GM12872 (cell line): Measurements from ENCODE around the gene NFKBIE.

ENCODE experiments used
- TF ChIP-seq, protein P1 (sequence below): IDR thresholded peaks from 3 replicates; pipeline ENCODE4 v1.5.1; 2011; ENCODE audit warnings: low read depth, mild to moderate bottlenecking, low read length, moderate library complexity; ENCODE audit not compliant: insufficient read depth

NFKBIE gene

DNA sequence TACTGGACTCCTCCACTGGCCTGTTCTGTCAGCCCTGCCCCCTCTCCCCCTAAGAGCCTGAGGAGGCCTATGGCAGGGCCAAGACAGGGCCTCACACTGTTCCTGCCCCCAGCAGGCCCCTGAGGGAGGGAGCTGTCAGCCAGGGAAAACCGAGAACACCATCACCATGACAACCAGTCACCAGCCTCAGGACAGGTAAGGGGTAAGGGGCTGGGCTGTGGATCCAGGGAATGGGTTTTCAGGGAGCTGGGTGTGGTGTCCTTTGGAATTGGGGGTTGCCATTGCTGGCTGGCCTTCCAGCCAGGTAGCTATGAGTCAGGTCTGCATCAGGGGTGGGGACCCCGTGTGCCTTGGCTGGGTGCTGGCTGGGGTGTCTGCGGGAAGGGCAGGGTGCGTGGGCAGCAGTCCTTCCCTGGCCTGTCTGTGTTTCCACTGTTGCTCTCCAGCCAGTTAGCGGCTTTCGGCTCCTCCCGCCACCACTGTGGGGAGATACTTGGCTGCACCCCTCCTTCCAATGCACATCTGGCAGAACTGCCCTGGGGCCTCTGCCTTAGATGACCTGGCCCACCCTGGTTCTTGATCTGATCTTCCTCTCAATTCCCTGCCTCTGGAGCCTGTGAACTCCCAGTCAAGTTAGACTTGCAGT is 38.1 kb downstream of the NFKBIE start:
- TF ChIP-seq, protein P1, sequence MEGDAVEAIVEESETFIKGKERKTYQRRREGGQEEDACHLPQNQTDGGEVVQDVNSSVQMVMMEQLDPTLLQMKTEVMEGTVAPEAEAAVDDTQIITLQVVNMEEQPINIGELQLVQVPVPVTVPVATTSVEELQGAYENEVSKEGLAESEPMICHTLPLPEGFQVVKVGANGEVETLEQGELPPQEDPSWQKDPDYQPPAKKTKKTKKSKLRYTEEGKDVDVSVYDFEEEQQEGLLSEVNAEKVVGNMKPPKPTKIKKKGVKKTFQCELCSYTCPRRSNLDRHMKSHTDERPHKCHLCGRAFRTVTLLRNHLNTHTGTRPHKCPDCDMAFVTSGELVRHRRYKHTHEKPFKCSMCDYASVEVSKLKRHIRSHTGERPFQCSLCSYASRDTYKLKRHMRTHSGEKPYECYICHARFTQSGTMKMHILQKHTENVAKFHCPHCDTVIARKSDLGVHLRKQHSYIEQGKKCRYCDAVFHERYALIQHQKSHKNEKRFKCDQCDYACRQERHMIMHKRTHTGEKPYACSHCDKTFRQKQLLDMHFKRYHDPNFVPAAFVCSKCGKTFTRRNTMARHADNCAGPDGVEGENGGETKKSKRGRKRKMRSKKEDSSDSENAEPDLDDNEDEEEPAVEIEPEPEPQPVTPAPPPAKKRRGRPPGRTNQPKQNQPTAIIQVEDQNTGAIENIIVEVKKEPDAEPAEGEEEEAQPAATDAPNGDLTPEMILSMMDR = no peak

DNA sequence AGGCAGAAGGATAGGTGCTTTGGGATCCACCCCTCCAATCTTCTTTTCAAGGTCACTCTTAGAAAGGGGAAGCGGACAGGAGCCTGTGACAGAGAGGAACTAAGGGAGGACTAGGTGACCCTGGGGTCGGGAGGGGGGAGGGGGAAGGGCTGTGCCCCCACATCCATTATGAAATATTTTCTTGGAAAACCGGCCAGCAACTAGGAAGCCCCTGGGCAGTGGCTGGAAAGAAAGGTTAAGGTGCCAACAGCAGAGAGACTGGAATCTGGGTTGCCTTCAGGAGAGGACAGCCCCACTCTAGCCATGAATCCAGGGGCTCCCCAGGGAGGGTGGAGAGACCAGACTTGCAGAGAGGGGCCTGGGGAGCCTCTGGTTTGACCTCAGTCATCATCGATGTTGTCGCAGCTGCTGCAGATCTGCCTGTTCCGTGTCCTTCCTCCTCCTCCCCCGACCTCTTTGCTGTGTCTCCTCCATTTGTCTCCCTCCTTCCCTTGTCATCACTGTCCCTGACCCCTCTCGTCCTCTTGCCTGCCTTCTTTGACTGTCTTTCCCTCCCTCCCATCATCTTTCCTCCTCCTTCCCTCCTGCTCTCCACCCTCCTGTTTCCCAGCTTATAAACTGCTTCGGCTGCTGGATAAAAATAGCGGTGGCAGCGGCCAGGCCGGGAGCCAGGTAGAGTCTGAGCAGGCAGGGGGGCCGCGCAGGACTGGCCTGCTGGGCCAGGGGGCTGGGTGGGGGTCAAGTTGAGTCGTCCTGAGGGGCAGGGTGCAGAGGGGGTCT is 38.8 kb downstream of the NFKBIE start:
- TF ChIP-seq, protein P1 = no peak

DNA sequence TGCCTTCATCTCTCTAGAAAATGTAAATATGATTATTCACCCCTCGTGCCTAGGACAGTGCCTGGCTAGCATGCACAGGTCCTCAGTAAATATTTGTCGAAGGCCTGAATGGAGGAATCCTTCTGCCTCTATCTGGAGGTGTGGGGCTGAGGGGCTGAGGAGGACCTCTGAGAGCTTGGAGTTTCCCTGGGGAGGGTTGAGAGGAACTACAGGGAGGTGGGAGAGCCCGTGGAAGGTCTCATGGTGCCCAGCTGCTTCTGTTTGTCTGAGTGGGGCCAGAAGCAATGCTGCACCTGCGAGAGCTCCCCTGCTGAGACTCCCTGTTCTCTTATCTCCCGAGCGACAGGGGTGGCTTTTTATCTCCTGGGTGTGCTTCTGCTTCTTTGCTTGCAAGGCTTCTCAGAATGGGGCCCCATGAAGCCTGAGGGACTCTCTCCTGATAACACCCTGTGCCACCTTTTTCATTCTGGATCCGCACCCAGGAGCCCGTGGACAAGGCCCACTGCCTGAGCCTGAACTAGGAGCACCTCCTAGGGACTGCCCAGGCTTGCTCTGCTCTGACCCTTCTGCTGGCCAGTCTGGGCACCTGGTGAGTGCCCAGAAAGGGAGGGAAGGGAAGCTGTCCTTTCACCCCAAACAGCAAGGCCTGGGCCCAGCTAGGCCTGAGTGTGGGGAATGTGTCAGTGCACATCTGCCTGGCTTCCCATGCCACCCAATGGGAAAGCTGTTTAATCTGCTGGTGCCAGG is 39.6 kb downstream of the NFKBIE start:
- TF ChIP-seq, protein P1 = no peak

DNA sequence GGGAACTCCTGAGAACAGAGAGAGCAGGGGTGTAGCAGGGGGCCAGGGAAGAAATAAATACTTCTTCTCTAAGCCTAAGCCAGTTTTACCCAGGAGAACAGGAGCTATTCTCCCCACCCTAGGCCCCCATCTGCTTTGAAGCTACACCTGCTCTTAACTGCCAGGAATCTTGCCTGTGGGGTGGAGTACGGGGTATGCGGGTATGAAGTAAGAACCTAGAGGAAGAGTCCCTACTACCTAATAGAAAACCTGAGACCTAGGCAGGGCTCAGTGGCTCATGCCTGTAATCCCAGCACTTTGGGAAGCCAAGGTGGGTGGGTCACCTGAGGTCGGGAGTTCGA is 40.4 kb downstream of the NFKBIE start:
- TF ChIP-seq, protein P1 = no peak

DNA sequence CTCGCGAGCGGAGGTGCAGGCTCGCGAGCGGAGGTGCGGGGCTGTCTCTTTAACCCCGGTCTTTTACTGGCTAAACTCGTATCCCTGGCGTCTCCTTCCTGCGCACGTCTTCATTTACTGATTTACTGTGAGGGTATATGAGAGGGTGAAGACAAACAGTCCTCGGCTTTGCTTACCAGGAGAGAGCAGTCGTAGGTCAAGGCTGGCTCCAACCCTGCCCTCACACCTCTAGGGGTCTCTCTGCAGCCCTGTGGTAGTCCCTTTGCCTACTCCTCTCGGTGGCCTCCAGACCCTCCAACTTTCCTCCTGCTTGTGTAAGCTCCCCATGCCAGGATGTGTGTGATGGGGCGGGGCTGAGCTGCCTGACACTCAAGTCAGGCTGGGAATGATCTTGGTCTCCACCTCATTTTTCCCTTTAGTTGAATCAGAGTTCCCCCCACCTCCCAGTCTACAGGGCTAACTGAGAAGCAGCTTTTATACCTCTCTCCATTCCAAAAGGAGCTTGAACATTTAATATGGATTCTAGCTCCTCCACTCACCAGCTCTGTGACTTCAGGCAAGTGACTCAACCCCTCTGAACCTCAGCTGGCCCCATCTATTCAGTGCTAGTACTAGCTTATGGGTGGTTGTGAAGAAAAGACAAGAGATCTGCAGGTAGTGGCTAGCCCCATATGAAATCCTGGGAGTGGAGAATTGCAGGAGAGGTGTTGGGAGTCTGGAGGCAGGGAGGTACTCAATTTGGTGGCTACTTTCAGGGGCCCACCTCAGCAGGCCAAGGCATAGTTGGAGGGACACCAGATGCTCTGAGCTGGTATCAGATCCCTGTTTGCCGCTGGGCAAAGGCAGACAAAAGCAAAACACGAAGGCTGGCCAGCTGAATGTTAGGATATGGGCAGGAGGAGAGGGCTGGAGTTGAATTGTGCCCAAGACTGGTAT is 41.1 kb downstream of the NFKBIE start:
- TF ChIP-seq, protein P1 = peak; percentile 50; the same call in 2 of the 3 replicates

DNA sequence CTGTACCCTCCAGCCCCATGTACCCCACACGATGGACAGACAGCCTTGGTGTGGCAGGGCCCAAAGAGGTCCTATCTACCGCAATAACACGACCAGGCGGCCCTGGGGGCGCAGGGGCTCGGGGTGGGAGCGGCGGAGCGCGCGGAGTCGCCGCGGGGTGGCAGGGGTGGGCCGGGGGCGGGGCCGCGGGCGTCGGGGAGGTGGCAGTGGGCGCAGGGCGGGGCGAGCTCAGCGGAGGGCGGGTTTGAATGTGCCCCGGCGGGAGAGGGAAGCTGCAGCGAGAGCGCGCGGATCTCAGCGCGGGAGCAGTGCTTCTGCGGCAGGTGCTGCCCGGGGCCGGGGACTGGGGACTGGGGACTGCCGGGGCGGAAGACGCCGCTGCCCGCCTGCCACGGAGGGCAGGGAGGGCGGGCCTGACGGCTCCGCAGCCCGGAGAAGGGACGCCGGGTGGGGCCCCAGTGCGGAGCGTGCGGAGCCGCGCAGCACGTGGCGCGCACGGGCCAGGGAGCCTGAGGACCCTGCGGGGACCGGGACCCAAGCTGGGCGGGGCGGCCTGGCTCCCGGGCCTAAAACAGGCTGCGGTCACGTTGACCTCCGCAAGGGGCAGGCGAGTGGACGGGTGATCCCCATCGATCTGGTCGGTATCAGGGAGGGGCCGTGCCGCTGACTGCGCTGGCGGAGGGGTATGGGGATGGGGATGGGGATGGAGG is 41.9 kb downstream of the NFKBIE start, which contains the start of gene SLC29A1:
TSS of gene SLC29A1 (plus strand) at position 277 of the 710 bp plus-strand sequence. CDS start 3,719 bp downstream, outside the sequence.
- TF ChIP-seq, protein P1 = peak; percentile 15; the same call in 1 of the 3 replicates
